Measurements from ENCODE around the gene CHRDL1.
"Not testable (repeated sequence)": the region's sequence is repeated elsewhere in the genome, so short reads cannot be mapped to it uniquely, and the experiment has no call there.

The CHRDL1 gene

GRCh38 chrX:110665223-110666002 lies 130.2 kb downstream of the CHRDL1 start:
- DNase-seq (ENCODE audit: low read depth, low spot score), result peak; percentile 17

- no peak for DNase-seq (ENCODE audit: low read depth, low spot score)
These were observed 138.5 kb downstream of the CHRDL1 start for GRCh38 chrX:110657073-110657472.

GRCh38 chrX:110654280-110654679 lies 141.3 kb downstream of the CHRDL1 start:
- not testable (repeated sequence) for DNase-seq (ENCODE audit: low read depth, low spot score)

- no peak for DNase-seq (ENCODE audit: low read depth, low spot score)
These were observed 149.2 kb downstream of the CHRDL1 start for GRCh38 chrX:110646386-110646785.
